GM19239 (cell line): ENCODE data around the gene NDUFS6.
"Not testable (repeated sequence)": the region's sequence is repeated elsewhere in the genome, so short reads cannot be mapped to it uniquely, and the experiment has no call there.

Source experiments
- DNase-seq: peaks from one replicate; pipeline ENCODE4 v3.0.0; 2011; ENCODE audit warnings: low spot score; ENCODE audit not compliant: insufficient read length
- FAIRE-seq: peaks from 2 replicates; lab custom pipeline; 2011; peaks lifted over from hg19 to GRCh38; lab: Jason Lieb, UNC

Gene NDUFS6

DNA sequence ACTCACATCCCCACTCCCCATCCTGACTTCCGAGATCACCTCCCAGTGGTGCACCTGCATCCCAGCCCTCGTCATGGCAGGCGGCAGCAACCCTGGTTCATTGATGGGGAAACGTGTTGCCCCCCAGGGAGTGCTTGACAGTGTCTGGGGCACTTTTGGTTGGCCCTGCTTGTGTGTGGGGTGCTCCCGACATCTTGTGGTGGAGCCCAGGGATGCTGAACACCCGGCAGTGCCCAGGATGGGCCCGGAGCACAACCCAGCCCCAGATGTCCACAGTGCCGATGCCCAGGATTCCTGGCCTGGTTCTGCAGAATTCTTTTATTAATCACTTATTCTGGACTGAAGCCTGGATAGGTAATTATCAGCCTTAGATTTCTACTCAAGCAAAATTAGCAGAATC lies 5.3 kb upstream of the NDUFS6 start:
- DNase-seq (no peak), FAIRE-seq (no peak)

- no peak for FAIRE-seq
- DNase-seq: no peak
Observed at GRCh38 chr5:1796371-1797102, 4.7 kb upstream of the NDUFS6 start.

DNA sequence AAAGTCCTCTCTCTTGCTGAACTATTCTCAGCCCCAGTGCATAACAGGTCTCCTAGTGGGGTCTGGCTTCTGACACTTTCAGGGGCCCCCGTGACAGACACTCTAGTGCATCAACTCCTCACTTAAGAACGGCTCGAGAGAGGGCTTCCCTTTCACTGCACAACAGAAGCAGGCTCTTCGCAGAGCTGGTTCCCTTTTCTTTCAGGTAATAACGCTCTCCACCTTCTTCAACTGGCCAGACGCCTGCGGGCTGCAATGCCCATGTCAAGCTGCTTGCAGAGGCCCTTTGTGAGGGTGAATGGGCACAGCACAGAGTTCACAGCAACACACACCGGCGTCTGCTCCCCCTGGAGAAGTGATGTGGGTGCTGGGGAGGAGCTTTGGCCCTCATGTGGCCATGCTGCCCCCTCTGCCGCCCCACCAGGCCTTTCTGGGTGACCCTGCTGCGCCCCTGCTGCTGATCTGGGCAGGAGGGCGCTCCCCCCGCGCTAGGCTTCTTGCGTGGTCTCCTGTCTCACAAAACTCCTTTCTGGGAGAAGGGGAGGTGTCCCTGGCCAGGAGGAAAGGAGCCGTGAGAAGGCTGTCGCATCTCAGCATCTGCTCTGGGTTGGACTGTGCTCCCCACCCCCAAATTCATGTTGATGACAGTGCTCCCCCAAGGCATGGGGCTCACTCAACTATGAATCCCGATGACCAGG lies 4.0 kb upstream of the NDUFS6 start:
- FAIRE-seq: no peak
- DNase-seq: no peak

GRCh38 chr5:1797855-1798254 lies 3.4 kb upstream of the NDUFS6 start:
- FAIRE-seq (no peak), DNase-seq (no peak)

DNA sequence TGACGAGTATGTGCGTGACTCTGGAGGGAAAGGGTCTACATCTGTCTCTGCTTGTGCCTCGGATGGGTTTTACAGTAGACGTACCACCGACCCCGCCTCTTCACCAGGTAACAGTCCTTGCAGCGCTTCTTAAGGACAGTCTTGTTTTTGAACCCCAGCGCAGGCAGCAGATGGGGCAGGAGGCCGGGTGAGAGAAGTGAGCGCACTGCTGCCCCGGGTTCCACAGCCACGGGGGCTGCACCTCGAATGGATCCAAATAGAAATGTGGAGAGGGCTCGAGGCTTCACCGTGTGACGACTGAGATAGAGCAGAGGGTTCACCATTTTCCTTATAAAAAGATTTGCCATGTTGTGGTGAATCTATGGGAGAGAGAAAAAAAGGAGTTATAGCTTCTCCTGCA lies 2.6 kb upstream of the NDUFS6 start:
- not testable (repeated sequence) for DNase-seq, FAIRE-seq

GRCh38 chr5:1799110-1799601 lies 2.1 kb upstream of the NDUFS6 start:
- FAIRE-seq: no peak
- DNase-seq: peak; percentile 22

DNA sequence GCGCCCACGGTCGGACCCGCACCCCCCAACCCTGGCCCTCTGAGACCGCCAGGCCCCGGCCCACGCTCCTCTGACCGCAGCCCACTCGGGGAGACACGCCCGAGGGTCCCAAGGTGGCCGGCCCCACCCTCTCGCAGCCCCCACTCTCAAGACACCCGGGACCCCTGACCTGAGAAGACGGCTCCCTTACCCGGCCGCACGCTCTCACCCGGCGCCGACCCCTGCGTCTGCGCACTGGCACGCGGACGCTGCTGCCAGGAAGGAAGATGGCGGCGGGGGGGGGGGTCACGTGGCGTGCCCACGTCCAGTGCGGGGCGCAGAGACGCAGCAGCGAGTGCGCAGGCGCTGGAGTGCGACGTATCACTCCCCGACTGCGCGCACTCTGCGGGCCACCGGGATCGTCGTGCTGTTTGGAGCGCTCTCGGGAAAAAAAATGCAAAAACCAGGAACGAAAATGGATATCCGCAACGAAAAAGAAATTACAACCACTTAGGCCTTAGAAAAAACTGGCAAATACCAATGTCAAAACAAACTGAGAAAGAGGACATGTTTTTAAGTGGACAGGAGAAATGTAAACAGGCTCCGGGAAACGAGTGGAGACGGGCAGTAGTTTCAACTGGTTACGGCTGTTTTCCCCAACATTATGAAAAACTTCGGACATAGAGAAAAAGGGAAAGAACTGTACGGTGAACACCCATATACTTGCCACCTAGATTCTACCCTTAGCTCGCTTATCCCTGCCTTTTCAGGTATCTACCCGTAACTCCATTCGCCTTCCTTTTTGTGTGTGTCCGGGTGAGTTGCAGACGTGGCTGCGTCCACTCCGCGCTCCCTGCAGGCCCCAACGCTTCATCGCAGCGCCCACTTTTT lies 1.4 kb upstream of the NDUFS6 start, which contains the start of gene MRPL36:
MRPL36 (minus strand) TSS at position 236 of the 870 bp plus-strand sequence. CDS start 902 bp downstream, outside the sequence.
- FAIRE-seq: peak; percentile 21
- DNase-seq: peak; percentile 87

GRCh38 chr5:1800472-1801221 lies 560 bp upstream of the NDUFS6 start:
- peak; percentile 39 for FAIRE-seq
- DNase-seq: peak; percentile 31

DNA sequence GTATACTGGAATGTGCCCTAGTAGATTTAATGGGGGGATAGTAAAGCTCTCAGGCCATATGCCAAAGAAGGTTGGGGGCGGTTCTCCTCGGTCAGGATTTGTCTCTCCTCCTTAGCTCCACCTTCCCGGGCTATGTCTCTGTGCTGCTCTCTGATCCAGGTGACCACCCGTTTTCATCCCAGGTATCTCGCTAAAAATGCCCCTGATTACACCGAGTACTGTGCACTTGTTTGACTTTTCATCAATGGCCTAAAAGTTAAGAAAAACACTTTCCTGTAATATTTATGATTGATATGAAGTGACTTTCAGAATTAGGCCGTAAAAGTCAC lies 724 bp downstream of the NDUFS6 start:
- DNase-seq (no peak), FAIRE-seq (no peak)

DNA sequence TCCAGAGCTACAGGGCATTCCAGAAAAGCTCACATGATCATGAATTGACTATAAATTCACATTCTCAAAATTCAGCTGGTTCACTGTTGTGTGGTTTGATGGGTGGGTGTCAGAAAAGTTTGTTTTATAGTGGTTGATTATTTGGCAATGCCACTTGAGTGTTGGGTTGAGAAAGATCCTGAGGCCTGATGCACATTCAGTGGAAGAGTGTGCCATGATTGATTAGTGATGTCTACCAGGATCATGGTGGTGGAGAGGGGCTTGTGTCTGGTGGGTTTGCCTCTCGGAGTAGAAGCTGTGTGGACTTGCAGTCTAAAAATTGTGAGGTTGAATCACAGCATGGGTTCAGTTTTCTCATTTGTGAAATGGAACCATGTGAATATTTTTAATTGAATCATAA lies 2.0 kb downstream of the NDUFS6 start:
- DNase-seq (no peak), FAIRE-seq (no peak)

GRCh38 chr5:1804001-1804690 lies 2.9 kb downstream of the NDUFS6 start:
- DNase-seq (no peak), FAIRE-seq (no peak)

GRCh38 chr5:1805326-1805725 lies 4.1 kb downstream of the NDUFS6 start:
- DNase-seq: no peak
- FAIRE-seq: no peak

DNA sequence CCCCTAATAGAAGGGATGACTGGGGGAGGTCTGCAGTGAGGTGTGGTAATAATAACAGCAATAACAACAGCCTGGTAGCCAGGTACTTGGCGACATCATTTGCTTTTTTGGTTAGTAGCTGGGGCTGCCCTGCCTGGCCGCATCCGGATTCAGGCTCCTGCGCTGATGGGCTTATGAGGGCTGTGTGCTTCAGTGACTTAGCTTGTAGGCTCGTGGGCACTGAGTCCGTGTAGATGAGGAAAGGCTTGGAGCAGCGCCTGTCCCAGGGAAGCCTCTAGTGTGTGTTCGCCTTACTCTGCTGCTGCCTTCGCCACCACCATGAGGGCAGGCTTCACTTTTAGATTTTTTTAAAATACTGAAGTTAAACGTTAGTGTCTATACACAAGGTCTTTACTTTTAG lies 4.5 kb downstream of the NDUFS6 start:
- no peak for FAIRE-seq
- DNase-seq: no peak

GRCh38 chr5:1806199-1806598 lies 5.0 kb downstream of the NDUFS6 start:
- DNase-seq (no peak), FAIRE-seq (no peak)

GRCh38 chr5:1806974-1807373 lies 5.8 kb downstream of the NDUFS6 start:
- DNase-seq (no peak), FAIRE-seq (no peak)

GRCh38 chr5:1807451-1808185 lies 6.4 kb downstream of the NDUFS6 start:
- FAIRE-seq (no peak), DNase-seq (no peak)

DNA sequence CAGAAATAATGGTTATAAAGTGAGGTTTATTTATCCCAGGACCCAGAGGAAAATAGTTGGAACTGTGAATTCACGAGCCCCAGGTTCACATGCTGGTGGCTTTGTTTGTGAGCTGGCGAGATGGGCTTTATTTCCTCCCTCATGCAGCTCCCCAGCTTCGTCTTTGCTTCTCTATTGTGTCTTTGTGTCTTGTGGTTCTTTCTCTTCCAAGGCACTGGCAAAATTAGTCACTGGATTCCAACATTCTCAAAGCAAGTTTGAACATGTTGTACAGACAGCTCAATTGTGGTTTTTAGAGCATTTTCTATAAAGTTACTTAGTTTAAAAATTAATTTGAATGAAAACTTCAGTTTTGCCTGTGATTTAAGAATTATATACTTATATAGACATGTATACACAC lies 7.2 kb downstream of the NDUFS6 start:
- FAIRE-seq (no peak), DNase-seq (no peak)

GRCh38 chr5:1809416-1810035 lies 8.3 kb downstream of the NDUFS6 start:
- DNase-seq (no peak), FAIRE-seq (no peak)
